Testis (tissue), 3 donors: Measurements from ENCODE around the gene PCBP3. TPM values are rescaled to one million over a fixed set of nuclear protein-coding genes. Genes with fewer than 3 reads are reported as not detected.
"Not testable (repeated sequence)": the region's sequence is repeated elsewhere in the genome, so short reads cannot be mapped to it uniquely, and the experiment has no call there.

ENCODE experiments used
- DNase-seq: peaks from one replicate; pipeline ENCODE4 v3.0.0-alpha.2; 2019
- H3K27ac ChIP-seq, 2 donors: fragments of 200-600 bp; sonication (generic); one replicate each; pipeline ENCODE4 v1.5.1; 2019
- H3K27me3 ChIP-seq: fragments of 200-600 bp; sonication (generic); one replicate; pipeline ENCODE4 v1.5.1; 2019
- H3K36me3 ChIP-seq: fragments of 200-600 bp; sonication (generic); one replicate; pipeline ENCODE4 v1.5.1; 2017; ENCODE audit warnings: low read depth; ENCODE audit errors: missing control alignments
- H3K4me1 ChIP-seq: fragments of 200-600 bp; sonication (generic); one replicate; pipeline ENCODE4 v1.5.1; 2019
- H3K4me3 ChIP-seq, 2 donors: fragments of 200-600 bp; sonication (generic); one replicate each; pipeline ENCODE4 v1.5.1; 2017 to 2019
- H3K9me3 ChIP-seq: fragments of 200-600 bp; sonication (generic); one replicate; pipeline ENCODE4 v1.5.1; 2017
- POLR2A ChIP-seq: fragments of 450-650 bp; IDR thresholded peaks from one replicate; pipeline ENCODE4 v1.6.1; 2017; ENCODE audit warnings: antibody characterized with exemption, mild to moderate bottlenecking, moderate library complexity
- WGBS, 2 donors: methylation state at CpG; one replicate each; pipeline ENCODE4 v1.1.5; 2018; 5-methylcytosine and 5-hydroxymethylcytosine counted together
- intact Hi-C: fragments of 100-400 bp; cut with DNase I; formaldehyde crosslinking; loops from one replicate; pipeline ENCODE4 v1.15.1; 2023; ENCODE audit warnings: low total_unique reads
- polyA plus RNA-seq: library from polyadenylated mRNA; stranded (reverse); fragments of 350-450 nt; fragmentation: Illumina TruSeq; extraction: RNeasy Lipid Tissue Mini Kit (QIAGEN cat#74804); gene quantifications from one replicate; pipeline ENCODE4 v1.2.3, GENCODE V29; 2014; ENCODE audit warnings: low read depth, low replicate concordance; ENCODE audit not compliant: insufficient read depth
- total RNA-seq, 2 donors: library from RNA; depleted of rRNA; stranded (reverse); fragments of >200 nt; gene quantifications; one replicate each; pipeline ENCODE4 v1.2.3, GENCODE V29; 2016
- TF ChIP-seq, protein P1 (sequence below), 3 experiments: fragments of 450-650 bp in 2 of 3; fragments of 200-600 bp in 1 of 3; sonication (generic) in 1 of 3; IDR thresholded peaks; one replicate each; pipeline ENCODE4 v1.5.1; 2016 to 2019; ENCODE audit warnings: antibody characterized with exemption in 3 of 3, mild to moderate bottlenecking in 2 of 3, moderate library complexity in 1 of 3

PCBP3 gene
- total and polyA plus RNA-seq, 3 donors from 2014 or later, result 35.7 to 58.3 (median 38.0) TPM

DNA sequence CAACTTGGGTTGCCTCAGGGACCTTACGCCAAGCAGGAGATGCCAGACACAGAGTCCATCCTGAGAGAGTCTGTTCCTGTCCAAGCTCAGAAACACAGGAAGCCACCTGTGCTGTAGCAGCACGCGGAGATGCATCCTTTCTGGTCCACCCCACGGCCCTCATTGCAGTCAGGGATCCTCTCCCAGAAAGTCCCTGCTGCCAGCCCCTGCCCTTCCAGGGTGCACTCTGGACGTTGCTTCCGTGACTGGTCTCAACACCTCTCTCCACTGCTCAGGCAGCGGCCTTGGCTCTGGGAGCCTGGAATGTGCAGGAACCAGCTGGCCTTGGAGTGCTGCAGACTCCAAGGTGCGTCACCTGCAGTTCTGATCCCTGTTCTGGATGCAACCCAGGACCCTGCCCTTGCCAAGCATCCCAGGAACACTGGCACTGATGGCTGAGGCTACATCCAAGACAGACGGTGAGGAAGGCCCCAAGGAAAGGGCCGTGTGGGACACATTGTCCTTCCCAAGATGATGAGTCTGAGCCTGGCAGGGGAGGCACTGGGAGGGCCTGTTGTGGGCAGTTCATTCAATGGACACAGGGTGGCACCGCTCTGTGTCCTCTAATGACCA, 316.4 kb downstream of the PCBP3 start:
- Histone ChIP-seq H3K27me3 (no peaks in the 10 kb centered on the region), H3K9me3 (no peaks in the 10 kb centered on the region), H3K27ac (no peak overlapping the region), H3K36me3 (no peaks in the 10 kb centered on the region), H3K4me1 (no peaks in the 10 kb centered on the region), H3K4me3 (no peak overlapping the region)
- intact Hi-C loops, result no loop called here
- 92 to 93% methylated on average over 7 to 11 of the region's 11 CpGs for WGBS, 2 donors
- DNase-seq, result no peak
- TF ChIP-seq, protein P1, sequence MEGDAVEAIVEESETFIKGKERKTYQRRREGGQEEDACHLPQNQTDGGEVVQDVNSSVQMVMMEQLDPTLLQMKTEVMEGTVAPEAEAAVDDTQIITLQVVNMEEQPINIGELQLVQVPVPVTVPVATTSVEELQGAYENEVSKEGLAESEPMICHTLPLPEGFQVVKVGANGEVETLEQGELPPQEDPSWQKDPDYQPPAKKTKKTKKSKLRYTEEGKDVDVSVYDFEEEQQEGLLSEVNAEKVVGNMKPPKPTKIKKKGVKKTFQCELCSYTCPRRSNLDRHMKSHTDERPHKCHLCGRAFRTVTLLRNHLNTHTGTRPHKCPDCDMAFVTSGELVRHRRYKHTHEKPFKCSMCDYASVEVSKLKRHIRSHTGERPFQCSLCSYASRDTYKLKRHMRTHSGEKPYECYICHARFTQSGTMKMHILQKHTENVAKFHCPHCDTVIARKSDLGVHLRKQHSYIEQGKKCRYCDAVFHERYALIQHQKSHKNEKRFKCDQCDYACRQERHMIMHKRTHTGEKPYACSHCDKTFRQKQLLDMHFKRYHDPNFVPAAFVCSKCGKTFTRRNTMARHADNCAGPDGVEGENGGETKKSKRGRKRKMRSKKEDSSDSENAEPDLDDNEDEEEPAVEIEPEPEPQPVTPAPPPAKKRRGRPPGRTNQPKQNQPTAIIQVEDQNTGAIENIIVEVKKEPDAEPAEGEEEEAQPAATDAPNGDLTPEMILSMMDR (IDR thresholded peaks at IDR 0.05), result no peak
- no peak for TF ChIP-seq POLR2A

DNA sequence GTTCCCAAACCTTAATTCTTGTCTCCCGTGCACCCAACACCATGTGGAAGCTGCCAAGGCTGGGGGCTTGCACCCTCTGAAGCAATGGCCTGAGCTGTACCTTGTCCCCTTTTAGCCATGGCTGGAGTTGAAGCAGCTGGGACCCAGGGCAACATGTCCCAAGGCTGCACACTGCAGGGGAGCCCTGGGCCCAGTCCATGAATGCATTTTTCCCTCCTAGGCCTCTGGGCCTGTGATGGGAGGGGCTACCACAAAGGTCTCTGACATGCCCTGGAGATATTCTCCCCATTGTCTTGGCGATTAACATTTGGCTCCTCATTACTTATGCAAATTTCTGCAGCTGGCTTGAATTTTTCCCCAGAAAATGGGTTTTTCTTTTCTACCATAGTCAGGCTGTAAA, 317.9 kb downstream of the PCBP3 start:
- intact Hi-C loops, DNase-seq: not testable (repeated sequence)
- 83 to 84% methylated on average over 2 of the region's 2 CpGs for WGBS, 2 donors

DNA sequence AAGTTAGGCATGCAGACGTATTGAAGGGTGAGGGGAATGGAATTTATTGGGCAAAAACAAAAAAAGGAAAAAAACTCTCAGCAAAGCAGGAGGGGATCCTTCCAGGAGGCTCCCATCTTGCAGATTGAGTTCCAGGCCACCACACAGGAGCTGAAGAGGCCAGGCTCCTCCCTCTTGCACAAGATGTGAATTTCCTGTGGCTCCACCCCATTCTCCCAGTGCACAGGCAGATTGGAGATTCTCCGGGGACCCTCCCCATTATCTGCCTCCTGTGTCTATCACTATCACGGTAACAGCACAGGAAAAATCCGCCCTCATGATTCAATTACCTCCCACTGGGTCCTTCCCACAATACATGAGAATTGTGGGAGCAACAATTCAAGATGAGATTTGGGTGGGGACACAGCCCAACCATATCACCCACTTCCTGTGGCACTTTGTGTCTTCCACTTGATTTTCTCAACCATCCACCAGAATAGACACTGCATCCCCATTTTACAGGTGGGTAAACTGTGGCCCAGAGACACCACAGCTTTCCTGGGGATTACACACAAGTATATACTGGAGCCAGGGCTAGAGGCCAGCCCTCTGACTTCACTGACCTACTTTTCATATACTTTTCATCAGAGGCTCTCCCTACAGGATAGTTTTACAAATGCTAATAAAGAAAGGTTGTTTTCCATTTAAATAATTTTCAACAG, 319.2 kb downstream of the PCBP3 start:
- H3K27me3 ChIP-seq, result no peaks in the 10 kb centered on the region
- H3K36me3 ChIP-seq, result no peaks in the 10 kb centered on the region
- no peak for DNase-seq
- TF ChIP-seq POLR2A, result no peak
- TF ChIP-seq, protein P1 (IDR thresholded peaks at IDR 0.05), result no peak
- H3K4me3 ChIP-seq, result no peak overlapping the region
- no peaks in the 10 kb centered on the region for H3K9me3 ChIP-seq
- H3K27ac ChIP-seq, result no peak overlapping the region
- H3K4me1 ChIP-seq, result no peaks in the 10 kb centered on the region
- intact Hi-C loops, result no loop called here
- WGBS, 2 donors, result 82 to 84% methylated on average over 4 of the region's 4 CpGs

More for the DNA sequence above, 317.9 kb downstream of the PCBP3 start:
- H3K9me3 ChIP-seq, H3K27me3 ChIP-seq, H3K4me3 ChIP-seq, H3K36me3 ChIP-seq, H3K4me1 ChIP-seq, H3K27ac ChIP-seq: not testable (repeated sequence)

DNA sequence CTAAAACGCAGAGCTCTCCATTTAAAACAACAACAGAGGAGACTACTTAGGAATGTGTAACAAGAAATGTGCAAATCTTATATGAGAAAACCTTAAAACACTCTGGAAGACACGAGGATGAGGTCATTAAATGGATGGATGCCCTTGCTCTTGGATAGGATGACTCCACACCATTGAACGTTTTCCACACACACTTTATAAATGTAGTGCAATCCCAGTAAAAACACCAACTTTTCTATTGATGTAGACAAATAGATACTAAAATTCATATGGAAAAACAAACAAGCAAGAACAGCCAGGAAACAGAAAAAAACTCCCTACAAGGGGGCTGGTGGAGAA, 319.7 kb downstream of the PCBP3 start:
- H3K36me3 ChIP-seq, result no peaks in the 10 kb centered on the region
- intact Hi-C loops, result no loop called here
- DNase-seq, result no peak
- no peak overlapping the region for H3K27ac ChIP-seq
- H3K4me1 ChIP-seq, result no peaks in the 10 kb centered on the region
- H3K27me3 ChIP-seq, result no peaks in the 10 kb centered on the region
- H3K9me3 ChIP-seq, result no peaks in the 10 kb centered on the region
- 74 to 84% methylated on average over 3 of the region's 3 CpGs for WGBS, 2 donors
- no peak for TF ChIP-seq POLR2A
- TF ChIP-seq, protein P1 (IDR thresholded peaks at IDR 0.05), result no peak
- no peak overlapping the region for H3K4me3 ChIP-seq

DNA sequence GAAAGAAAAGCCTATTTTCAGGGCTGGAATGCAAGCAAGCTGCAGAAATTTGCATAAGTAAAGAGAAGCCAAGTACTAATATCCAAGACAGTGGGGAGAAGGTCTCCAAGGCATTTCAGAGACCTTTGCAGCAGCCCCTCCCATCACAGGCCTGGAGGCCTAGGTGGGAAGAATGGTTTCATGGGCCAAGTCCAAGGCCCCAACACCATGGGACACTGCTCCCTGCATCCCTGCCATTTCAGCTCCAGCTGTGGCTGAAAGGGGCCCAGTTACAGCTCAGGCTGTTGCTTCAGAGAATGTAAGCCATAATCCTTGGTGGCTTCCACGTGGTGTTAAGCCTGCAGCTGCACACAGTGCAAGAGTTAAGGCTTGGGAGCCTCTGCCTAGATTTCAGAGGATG, 321.1 kb downstream of the PCBP3 start:
- Histone ChIP-seq H3K27ac (no peak overlapping the region), H3K27me3 (no peaks in the 10 kb centered on the region), H3K4me1 (no peaks in the 10 kb centered on the region), H3K36me3 (no peaks in the 10 kb centered on the region), H3K9me3 (no peaks in the 10 kb centered on the region), H3K4me3 (no peak overlapping the region)
- 56 to 88% methylated on average over 1 of the region's 1 CpG for WGBS, 2 donors
- TF ChIP-seq, protein P1 (IDR thresholded peaks at IDR 0.05), result no peak
- TF ChIP-seq POLR2A, result no peak
- DNase-seq, result no peak
- intact Hi-C loops, result no loop called here
